Measurements from ENCODE around the gene FN1.

GRCh38 chr2:215415218-215415617 lies 20.6 kb downstream of the FN1 start:
- TF ChIP-seq CTCF (IDR thresholded peaks at IDR 0.05), result no peak
- TF ChIP-seq EZH2 (IDR thresholded peaks at IDR 0.05; ENCODE audit: borderline replicate concordance, insufficient read depth, low read depth, low read length, poor library complexity, severe bottlenecking), result no peak
